Frontal cortex (tissue), 4 donors: ENCODE measurements around the gene HSPG2. TPM values are rescaled to one million over a fixed set of nuclear protein-coding genes. Genes with fewer than 3 reads are reported as not detected.
"Not testable (repeated sequence)": the region's sequence is repeated elsewhere in the genome, so short reads cannot be mapped to it uniquely, and the experiment has no call there.

Experiments used
- DNase-seq, 2 donors: peaks; one replicate each; pipeline ENCODE4 v3.0.0; 2012; ENCODE audit warnings: low spot score in 2 of 2
- FAIRE-seq: peaks from 2 replicates; lab custom pipeline; 2012; peaks lifted over from hg19 to GRCh38; lab: Jason Lieb, UNC
- total RNA-seq: library from RNA; depleted of rRNA; stranded (reverse); fragments of >200 nt; gene quantifications from one replicate; pipeline ENCODE4 v1.2.3, GENCODE V29; 2014
- donor health status: control.
- donor health status: control.
- donor health status: control.

HSPG2 gene
- total RNA-seq, 1 donor from 2014 or later = 4.5 TPM

DNA sequence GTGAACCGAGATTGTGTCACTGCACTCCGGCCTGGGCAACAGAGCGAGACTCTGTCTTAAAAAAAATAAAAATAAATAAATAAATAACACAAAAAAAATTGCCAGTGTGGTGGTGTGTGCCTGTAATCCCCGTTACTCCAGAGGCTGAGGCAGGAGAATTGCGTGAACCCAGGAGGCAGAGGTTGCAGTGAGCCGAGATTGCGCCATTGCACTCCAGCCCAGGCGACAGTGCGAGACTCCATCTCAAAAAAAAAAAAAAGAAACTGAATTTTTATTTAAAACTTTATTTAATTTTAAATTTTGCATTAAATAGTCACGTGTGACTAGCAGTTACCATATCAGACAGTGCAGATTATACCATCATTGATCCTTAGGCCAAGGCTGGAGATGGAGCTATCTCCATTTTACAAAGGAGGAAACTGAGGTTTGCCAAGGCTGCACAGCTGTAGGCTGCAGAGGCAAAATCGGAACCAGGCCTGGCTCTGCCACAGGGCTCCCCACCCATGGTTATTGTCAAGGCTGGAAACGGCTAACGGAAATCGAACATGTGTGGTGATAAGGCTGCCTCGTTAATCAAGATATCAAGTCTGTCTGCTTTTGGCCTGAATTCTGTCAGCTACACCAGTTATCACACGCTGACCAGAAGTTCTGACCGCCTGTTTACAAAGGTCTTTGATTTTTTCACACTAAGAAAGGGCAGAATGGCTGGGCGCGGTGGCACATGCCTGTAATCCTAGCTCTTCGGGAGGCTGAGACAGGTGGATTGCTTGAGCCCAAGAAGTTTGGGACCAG, 20.5 kb downstream of the HSPG2 start:
- DNase-seq = no peak
- FAIRE-seq = no peak

DNA sequence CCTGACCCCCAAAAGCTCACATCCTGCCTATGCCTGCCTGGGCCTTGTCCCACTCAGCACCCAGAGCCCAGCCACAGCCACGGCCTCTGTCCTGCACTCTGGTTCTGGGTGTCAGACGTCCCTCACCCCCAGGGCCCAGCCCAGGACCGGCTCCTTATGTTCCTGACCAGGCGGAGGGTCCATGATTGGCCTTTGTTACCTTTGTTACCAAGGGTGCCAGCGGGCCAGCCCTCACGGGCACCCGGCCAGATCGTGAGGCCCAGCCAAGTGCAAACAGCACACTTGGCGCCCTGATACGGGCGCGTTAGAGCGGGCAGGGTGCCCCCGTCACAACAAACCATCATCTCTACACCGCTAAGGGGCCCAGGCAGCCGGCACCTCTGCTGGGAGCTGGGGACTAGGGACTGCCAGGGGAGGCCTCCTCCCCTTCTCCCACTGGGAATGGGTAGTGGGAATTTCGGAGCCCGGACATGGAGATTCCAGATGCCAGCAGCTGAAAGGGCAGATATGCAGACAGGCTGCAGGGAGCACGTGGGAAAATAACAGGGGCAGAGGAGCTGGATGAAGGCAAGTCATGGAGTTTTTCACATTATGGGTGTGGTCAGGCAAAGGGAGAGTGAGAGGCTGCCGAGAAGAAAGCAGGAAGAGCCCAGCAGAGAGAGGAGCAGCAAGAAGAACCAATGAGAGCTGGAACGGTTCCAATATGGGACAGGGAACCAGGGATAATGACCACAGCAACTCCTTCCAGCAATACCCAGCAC, 22.1 kb downstream of the HSPG2 start:
- DNase-seq = no peak
- no peak for FAIRE-seq

DNA sequence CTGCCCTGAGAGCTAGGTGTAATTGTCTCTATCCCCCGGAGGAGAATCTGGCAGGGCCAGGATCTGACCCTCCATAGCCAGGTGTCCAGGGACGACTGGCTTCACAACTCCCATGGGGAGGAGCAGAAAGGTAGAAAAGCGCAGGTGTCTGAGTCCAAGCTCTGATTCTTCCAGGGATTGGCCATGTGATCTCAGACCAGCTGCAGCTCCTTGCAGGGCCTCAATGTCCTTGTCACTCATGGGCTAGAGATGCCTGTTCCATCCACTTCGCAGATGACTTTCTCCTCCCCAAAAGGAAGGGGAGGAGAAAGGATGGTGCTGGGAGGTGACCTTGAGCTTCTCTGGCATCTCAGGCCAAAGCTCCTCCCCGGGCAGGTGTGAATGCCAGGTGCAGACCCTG, 22.7 kb downstream of the HSPG2 start:
- no peak for DNase-seq
- no peak for FAIRE-seq

- FAIRE-seq (no peak), DNase-seq (no peak)
These were observed 23.3 kb downstream of the HSPG2 start for GRCh38 chr1:21913763-21914162.

- FAIRE-seq (no peak), DNase-seq (no peak)
These were observed 23.9 kb downstream of the HSPG2 start for GRCh38 chr1:21913258-21913657.

- no peak for DNase-seq
- no peak for FAIRE-seq
These were observed 24.9 kb downstream of the HSPG2 start for GRCh38 chr1:21912038-21912758.

DNA sequence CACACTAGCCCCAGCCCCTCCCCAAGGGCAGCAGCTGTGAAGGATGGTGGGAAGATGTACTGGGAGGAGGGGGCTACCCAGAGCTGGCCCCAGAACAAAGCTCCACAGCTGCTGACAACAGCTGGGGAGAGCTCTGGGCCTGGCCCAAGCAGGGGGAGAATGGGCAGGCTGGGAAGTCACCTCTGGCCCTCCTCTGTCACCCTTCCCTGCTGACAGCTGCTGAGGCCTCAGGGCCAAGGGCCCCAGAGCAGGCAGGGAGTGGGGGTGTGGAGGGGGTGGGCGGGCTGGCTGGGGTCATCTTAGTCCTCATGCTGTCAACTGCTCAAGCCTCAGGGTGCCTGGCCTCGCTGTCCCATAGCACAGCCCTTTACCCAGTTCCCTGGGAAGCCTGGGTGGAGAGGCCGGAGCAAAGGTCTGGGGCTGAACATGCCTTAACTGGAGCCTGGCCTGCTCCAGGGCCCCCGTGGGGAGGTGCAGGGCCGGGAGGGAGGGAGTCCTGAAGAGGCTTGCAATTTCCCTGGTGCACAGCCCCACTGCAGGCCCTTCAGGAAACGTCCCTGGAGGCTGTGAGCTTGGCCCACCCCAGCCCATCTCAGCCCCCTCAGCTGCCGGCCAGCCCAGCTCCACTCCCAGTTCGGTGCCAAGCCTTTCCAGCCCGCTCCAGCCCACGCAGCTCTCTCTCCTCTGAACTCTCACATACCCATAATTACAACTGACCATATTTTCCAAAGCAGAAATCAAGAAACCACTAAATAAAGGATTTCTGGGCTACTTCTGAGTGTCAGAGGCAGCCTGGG, 25.7 kb downstream of the HSPG2 start:
- DNase-seq (no peak), FAIRE-seq (no peak)

GRCh38 chr1:21910558-21911204, 26.4 kb downstream of the HSPG2 start:
- FAIRE-seq (no peak), DNase-seq (no peak)

- DNase-seq (no peak), FAIRE-seq (no peak)
These were observed 27.2 kb downstream of the HSPG2 start for GRCh38 chr1:21909787-21910503.

GRCh38 chr1:21909286-21909759, 27.8 kb downstream of the HSPG2 start:
- no peak for FAIRE-seq
- no peak for DNase-seq

DNA sequence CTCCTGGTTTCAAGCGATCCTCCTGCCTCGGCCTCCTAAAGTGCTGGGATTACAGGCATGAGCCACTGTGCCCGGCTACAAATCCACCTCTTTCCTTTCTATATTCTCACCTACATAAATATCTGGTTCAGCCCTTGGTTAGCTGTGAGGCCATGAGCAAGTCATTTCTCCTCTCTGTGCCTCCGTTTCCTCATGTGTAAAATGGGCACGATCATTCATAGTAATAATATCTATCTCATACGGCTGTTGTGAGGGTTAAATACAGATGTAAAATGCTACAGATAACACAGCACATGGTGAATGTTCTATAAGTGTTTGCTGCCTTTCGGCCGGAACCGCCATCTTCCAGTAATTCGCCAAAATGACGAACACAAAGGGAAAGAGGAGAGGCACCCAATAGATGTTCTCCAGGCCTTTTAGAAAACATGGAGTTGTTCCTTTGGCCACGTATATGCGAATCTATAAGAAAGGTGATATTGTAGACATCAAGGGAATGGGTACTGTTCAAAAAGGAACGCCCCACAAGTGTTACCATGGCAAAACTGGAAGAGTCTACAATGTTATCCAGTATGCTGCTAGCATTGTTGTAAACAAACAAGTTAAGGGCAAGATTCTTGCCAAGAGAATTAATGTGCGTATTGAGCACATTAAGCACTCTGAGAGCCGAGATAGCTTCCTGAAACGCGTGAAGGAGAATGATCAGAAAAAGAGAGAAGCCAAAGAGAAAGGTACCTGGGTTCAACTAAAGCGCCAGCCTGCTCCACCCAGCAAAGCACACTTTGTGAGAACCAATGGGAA, 29.2 kb downstream of the HSPG2 start:
- not testable (repeated sequence) for FAIRE-seq

DNA sequence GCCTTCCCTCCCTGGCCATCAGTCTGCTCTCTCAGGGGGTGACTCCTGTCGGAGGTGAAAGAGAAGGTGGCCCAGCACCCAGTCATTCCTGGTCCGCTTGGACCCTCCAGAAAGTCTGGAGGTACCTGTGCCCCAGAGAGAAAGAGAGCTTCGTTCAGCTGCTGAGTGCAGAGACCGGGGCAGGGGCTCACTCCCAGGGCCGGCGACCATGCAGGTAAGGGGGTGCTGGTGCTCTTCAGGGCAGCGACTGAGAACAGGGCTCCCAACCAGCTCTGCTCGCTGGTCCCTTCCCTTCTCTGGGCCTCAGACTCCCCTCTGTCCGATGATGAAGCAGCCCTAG, 30.1 kb downstream of the HSPG2 start:
- FAIRE-seq (no peak), DNase-seq (no peak)

More for the DNA sequence above, 29.2 kb downstream of the HSPG2 start:
- DNase-seq = not testable (repeated sequence)

DNA sequence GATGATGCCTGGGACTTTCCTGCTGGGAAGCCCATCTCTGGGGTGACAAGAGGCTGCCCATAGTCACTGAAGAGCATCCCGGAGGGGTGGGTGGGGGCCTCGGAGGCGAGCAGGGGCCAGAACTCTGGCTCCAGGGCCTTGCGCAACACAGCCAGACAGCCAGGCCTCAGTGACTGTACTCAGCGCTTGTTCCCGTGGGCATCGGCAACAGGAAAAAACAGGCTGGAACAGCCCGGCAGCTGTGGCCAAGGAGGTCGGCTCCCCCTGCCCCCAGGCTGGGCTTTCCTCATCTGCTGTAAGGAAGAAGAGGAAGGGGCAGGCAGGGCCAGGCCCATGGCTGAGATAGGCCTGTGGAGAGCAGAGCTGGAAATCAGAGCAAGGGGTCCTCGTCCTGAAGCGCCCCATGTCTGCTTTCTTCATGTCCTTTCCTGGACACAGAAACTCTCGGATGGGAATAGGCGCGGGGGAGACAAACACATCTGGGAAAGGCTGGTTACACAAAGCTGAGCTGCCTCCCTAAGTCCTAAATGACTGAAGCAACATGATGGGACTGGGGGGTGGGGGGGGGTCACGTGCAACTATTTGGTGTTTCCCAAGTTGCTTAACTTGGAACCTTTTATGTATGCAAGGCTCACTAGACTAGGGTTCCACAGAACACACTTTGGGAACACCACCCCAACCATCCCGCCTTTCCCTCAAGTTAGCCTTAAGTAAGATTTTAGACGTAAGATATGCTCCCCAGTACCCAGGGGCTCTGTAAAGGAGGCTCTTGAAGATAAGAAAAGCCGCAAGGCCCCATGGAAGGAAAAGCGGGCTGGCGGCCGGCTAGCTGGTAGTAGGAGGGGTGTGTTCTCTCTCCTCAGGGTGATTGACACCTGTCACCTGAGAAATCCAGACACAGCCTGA, 30.7 kb downstream of the HSPG2 start:
- DNase-seq (no peak), FAIRE-seq (no peak)

GRCh38 chr1:21904704-21905520, 32.2 kb downstream of the HSPG2 start:
- DNase-seq = no peak
- no peak for FAIRE-seq

GRCh38 chr1:21904454-21904703, 32.7 kb downstream of the HSPG2 start:
- FAIRE-seq = no peak
- no peak for DNase-seq
